ENCODE data around the gene PRRC2B. TPM values are rescaled to one million over a fixed set of nuclear protein-coding genes. Genes with fewer than 3 reads are reported as not detected.

The PRRC2B gene
- total and polyA plus RNA-seq, 2 of the 8 experiments (the other 6 are each of a cell fraction or from before 2014, with no cell fraction given) = 37.3 to 249 TPM

DNA sequence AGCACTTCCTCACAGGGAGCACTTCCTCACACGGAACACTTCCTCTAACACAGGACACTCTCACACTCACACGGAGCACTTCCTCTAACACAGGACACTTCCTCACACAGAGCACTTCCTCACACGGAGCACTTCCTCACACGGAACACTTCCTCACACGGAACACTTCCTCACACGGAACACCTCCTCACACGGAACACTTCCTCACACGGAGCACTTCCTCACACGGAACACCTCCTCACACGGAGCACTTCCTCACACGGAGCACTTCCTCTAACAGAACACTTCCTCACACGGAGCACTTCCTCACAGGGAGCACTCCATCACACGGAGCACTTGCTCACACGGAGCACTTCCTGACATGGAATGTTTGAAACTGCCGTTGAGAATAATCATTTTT, 122.2 kb downstream of the PRRC2B start (continued):
- TF ChIP-seq, protein P1, sequence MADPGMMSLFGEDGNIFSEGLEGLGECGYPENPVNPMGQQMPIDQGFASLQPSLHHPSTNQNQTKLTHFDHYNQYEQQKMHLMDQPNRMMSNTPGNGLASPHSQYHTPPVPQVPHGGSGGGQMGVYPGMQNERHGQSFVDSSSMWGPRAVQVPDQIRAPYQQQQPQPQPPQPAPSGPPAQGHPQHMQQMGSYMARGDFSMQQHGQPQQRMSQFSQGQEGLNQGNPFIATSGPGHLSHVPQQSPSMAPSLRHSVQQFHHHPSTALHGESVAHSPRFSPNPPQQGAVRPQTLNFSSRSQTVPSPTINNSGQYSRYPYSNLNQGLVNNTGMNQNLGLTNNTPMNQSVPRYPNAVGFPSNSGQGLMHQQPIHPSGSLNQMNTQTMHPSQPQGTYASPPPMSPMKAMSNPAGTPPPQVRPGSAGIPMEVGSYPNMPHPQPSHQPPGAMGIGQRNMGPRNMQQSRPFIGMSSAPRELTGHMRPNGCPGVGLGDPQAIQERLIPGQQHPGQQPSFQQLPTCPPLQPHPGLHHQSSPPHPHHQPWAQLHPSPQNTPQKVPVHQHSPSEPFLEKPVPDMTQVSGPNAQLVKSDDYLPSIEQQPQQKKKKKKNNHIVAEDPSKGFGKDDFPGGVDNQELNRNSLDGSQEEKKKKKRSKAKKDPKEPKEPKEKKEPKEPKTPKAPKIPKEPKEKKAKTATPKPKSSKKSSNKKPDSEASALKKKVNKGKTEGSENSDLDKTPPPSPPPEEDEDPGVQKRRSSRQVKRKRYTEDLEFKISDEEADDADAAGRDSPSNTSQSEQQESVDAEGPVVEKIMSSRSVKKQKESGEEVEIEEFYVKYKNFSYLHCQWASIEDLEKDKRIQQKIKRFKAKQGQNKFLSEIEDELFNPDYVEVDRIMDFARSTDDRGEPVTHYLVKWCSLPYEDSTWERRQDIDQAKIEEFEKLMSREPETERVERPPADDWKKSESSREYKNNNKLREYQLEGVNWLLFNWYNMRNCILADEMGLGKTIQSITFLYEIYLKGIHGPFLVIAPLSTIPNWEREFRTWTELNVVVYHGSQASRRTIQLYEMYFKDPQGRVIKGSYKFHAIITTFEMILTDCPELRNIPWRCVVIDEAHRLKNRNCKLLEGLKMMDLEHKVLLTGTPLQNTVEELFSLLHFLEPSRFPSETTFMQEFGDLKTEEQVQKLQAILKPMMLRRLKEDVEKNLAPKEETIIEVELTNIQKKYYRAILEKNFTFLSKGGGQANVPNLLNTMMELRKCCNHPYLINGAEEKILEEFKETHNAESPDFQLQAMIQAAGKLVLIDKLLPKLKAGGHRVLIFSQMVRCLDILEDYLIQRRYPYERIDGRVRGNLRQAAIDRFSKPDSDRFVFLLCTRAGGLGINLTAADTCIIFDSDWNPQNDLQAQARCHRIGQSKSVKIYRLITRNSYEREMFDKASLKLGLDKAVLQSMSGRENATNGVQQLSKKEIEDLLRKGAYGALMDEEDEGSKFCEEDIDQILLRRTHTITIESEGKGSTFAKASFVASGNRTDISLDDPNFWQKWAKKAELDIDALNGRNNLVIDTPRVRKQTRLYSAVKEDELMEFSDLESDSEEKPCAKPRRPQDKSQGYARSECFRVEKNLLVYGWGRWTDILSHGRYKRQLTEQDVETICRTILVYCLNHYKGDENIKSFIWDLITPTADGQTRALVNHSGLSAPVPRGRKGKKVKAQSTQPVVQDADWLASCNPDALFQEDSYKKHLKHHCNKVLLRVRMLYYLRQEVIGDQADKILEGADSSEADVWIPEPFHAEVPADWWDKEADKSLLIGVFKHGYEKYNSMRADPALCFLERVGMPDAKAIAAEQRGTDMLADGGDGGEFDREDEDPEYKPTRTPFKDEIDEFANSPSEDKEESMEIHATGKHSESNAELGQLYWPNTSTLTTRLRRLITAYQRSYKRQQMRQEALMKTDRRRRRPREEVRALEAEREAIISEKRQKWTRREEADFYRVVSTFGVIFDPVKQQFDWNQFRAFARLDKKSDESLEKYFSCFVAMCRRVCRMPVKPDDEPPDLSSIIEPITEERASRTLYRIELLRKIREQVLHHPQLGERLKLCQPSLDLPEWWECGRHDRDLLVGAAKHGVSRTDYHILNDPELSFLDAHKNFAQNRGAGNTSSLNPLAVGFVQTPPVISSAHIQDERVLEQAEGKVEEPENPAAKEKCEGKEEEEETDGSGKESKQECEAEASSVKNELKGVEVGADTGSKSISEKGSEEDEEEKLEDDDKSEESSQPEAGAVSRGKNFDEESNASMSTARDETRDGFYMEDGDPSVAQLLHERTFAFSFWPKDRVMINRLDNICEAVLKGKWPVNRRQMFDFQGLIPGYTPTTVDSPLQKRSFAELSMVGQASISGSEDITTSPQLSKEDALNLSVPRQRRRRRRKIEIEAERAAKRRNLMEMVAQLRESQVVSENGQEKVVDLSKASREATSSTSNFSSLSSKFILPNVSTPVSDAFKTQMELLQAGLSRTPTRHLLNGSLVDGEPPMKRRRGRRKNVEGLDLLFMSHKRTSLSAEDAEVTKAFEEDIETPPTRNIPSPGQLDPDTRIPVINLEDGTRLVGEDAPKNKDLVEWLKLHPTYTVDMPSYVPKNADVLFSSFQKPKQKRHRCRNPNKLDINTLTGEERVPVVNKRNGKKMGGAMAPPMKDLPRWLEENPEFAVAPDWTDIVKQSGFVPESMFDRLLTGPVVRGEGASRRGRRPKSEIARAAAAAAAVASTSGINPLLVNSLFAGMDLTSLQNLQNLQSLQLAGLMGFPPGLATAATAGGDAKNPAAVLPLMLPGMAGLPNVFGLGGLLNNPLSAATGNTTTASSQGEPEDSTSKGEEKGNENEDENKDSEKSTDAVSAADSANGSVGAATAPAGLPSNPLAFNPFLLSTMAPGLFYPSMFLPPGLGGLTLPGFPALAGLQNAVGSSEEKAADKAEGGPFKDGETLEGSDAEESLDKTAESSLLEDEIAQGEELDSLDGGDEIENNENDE (IDR thresholded peaks at IDR 0.05; ENCODE audit: insufficient replicate concordance, low read length) = no peak
- TF ChIP-seq JUN (IDR thresholded peaks at IDR 0.05; ENCODE audit: low read depth, low read length) = no peak
- no peak for TF ChIP-seq EP300 (IDR thresholded peaks at IDR 0.05; ENCODE audit: borderline replicate concordance in 1 of 2, low read depth in 2 of 2, low read length in 2 of 2)
- no peak for TF ChIP-seq FOSL1 (IDR thresholded peaks at IDR 0.05; ENCODE audit: insufficient read depth, low read depth, low read length)
- no peak for TF ChIP-seq SP4 (IDR thresholded peaks at IDR 0.05; ENCODE audit: low read length)
- no peak for TF ChIP-seq CBX8 (IDR thresholded peaks at IDR 0.05; ENCODE audit: borderline replicate concordance, low read depth, low read length)
- TF ChIP-seq BACH1 (IDR thresholded peaks at IDR 0.05; ENCODE audit: low read length) = no peak
- no peak for TF ChIP-seq TAF7 (optimal IDR thresholded peaks at IDR 0.05; ENCODE audit: borderline replicate concordance, low read depth, low read length)
- no peak for TF ChIP-seq TCF12 (IDR thresholded peaks at IDR 0.05; ENCODE audit: low read depth, low read length)
- no peak for TF ChIP-seq CEBPB (IDR thresholded peaks at IDR 0.05; ENCODE audit: low read depth, low read length)
- TF ChIP-seq, protein P2, sequence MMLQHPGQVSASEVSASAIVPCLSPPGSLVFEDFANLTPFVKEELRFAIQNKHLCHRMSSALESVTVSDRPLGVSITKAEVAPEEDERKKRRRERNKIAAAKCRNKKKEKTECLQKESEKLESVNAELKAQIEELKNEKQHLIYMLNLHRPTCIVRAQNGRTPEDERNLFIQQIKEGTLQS (IDR thresholded peaks at IDR 0.05; ENCODE audit: insufficient read depth, low read depth, low read length) = no peak

All from H1 (cell line).